NCI-H1930 (cell line): Measurements from ENCODE around the gene QDPR.
"Not testable (repeated sequence)": the region's sequence is repeated elsewhere in the genome, so short reads cannot be mapped to it uniquely, and the experiment has no call there.

Experiments used
- DNase-seq, 2 experiments: peaks; one replicate each; lab custom pipeline; 2025; lab: John Stamatoyannopoulos, UW

QDPR gene

DNA sequence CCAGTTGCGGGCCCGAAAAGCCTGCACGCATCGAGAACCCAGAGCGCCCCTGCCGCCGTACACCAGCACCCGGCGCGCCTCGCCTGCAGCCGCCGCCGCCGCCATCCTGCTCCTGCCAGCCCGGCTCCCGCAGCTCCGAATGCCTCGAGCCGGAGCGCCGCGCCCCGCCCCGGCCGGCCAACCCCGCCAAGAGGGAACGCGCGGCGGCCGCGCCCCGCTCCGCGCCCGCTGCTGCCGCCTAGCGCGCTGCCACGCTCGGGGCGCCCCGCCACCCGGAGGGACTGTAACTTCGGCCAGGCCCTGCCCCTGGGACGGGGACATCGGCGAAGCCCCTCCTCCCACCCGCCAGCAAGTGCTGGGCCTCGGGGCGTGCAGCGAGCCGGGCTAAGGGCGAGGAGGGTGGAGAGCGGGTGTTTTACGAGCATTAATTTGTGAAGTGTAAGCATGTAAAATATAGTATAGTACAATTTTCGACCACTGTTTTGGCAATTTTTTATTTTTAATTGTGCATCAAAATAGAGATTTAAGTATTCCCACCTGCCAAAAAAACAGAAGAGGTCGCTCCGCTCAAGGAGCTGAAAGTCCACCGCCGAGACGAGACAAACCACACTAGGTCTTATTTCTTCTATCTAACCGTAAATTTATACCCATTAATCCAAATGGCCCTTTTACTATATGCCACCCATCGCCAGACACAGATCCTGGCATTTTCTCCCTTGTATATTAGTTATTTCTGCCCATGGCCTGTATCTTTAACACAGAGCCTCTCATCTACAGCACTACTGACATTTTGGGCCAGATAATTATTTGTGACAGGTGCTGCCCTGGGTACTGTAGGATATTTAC, at the start of gene QDPR:
Gene QDPR (minus strand): TSS at position 141 of the 846 bp plus-strand sequence. CDS start 36 bp downstream, at position 105.
- peak; percentile 64 to 69 for DNase-seq

- DNase-seq = no peak
Observed at GRCh38 chr4:17561195-17561909, 49.5 kb upstream of the QDPR start.

DNA sequence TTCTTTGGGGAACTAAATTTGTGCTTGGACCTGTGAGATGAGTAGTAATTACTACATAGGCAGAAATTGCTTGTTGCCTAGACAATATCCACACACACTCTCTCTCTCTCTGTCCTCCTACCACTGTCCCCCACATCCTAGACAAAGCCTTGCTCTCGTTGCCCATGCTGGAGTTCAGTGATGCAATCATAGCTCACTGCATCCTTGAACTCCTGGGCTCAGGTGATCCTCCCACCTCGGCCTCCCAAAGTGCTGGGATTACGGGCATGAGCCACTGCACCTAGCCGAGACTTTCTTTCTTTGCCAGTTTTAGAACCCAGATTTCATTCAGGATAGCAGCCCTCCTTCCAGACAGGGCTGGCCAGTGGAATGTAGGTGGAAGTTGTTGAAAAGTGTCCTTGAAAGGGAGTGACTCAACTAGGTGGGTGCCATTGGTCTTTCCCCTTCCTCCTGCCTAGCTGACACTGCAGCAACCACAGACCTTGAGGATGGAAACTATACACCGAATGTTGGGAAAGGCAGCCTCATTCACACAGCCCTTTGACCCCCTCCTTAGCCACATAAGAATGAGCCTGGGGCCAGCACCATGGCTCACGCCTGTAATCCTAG, 48.3 kb upstream of the QDPR start:
- DNase-seq = no peak

DNA sequence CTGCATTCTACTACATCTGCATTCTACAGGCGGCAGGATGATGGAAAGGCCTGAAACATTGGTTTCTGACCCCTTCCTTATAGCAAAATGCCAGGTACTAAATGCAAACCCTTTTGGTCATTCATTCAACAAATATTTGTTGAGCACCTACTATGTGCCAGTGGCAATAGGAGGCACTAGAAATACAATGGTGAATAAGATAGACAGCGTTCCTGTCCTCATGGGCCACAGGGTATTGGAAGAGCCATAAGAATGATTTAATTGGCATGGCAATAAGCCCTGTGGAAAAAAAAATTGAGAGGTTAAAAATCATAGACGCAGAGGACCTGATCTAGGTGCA, 47.8 kb upstream of the QDPR start:
- no peak for DNase-seq

DNA sequence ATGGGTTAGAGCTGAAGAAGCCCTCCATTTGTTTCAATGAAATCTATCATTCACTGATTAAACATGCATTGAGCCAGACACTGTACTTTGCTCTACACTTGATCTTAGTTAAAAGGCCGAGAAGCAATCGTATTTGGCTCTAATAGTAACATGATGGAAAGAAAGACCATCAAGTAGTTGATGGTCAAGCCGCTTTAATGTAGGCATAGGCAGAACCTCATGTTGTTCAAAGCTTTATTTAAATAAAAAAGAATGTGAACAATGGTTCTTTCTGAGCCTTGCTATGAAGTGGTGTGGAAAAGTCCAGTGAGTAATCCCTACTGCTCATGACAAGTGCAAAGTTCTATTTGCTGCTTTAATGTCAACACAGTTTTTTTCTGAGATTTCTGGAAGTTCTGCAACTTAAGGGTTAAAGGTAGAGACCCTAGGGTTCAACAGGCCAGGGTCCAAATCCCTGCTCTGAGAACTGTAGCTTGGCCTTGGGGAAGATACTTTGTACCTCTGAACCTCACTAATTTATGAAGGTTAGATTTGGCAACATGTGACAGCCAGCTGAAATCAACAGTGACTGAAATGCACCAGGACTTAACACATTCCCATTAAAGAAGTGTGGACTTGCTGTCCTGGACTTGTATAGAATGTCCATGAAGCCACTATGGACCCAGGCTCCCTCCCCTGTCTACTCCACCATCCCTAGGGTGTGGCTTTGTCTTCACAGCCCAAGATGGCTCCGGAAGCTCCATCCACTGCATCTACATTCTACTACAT, 47.2 kb upstream of the QDPR start:
- no peak for DNase-seq

DNA sequence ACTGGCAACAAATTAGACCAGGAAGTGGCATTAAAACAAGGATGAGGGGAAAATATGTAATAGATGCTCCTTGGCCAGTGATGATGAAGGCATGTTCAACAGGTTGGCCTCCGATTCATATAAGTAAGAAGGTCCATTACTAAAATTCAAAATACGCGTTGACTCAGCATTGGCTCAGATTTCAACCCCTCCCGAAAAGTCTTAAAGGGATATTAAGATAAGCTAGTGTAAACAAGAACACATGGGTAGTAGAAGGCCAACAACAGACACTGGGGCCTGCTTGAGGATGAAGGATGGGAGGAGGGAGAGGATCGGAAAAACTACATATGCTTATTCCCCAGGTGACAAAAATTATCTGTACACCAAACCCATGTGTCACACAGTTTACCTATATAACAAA, 46.0 kb upstream of the QDPR start:
- DNase-seq = no peak

DNA sequence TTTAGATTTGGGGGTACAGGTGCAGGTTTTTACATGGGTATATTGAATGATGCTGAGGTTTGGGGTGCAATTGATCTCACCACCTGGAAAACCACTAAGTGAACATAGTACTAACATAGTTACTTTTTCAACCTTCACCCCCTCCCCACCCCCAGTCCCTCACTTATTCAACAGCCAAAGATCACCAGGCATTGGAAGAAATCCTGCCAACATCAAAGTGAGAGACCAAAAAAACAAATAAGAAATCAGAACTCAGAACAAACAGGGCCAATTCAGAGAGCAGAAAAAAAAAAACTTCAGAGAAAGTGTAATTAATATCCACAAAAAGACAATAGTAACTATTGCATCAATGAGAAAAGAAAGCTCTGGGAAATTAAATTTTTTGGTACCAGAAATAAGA, 44.6 kb upstream of the QDPR start:
- DNase-seq = no peak

DNA sequence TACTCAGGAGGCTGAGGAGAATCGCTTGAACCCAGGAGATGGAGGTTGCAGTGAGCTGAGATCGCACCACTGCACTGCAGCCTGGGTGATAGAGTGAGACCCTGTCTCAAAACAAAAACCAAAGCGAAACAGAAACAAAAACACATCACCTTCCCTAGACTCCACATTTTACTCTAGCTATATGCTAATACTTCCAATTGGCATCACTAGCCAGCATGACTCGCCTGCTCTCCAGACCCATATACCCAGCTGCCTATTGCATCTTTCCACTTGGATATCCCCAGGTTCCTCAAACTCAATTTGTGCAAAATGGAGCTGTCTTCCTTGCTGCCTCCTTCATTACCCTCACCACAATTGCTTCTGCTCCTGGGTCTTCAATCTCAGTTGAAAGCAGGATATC, 42.7 kb upstream of the QDPR start:
- DNase-seq = no peak

- DNase-seq = no peak
Observed at GRCh38 chr4:17552427-17552826, 40.5 kb upstream of the QDPR start.

DNA sequence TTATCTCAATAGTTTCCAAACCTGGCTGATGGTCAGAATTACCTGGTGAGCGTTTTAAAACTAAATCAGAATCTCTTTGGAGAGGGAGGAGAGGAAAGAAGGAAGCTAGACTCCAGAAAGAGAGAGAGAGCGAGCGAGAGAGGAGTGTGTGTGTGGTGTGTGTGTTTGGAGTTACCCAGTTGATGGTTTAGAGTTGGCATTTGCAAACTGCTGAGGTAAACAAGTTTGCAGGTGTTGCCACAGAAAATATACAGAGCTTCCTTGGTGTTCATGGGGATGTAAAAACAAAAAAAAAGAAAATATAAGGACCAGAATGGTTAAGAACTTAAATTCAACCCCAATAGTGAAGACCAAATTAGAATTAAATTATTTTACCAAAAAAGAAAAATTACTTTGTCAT, 38.7 kb upstream of the QDPR start:
- DNase-seq = no peak

- no peak for DNase-seq
Observed at GRCh38 chr4:17546678-17547077, 34.8 kb upstream of the QDPR start.

GRCh38 chr4:17546222-17546621, 34.3 kb upstream of the QDPR start:
- DNase-seq = no peak

DNA sequence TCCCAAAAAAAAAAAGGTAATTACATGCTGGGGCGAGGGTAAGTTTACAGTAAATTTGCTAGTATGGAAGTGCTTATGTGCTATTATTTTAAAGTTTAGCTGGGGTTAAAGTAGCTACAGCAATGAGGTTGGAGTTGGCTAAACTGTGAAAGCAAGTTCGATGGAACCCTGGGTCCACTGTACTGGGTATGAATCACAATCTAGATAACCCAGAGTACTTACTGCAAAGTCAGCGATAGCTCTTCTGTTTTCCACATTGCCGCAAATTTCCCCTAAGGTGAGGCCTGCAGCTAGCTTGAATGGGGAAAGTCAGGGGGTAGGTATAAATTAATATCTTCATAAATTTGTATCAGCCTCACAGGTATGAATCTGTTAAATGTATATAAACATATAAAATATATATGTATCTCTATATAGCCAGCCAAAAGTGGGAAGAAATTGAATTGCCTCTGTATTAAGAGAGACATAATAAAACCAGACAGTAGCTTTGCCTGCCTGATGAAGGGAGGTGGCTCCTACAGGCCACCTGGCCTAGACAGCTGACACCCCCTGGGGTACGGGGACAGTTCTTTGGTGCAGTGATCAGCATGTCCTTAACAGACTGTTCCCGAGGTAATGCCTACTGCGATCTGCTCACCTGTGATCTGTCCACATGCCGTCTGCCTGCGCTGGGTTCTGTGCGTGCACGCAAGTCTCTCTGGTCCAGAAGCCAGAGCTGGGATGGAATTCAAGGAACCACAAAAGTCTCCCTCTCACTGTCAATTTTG, 33.7 kb upstream of the QDPR start:
- no peak for DNase-seq

- peak; percentile 51 to 68 for DNase-seq
Observed at GRCh38 chr4:17544831-17545234, 32.9 kb upstream of the QDPR start.

- peak; percentile 53 to 58 for DNase-seq
Observed at GRCh38 chr4:17544205-17544604, 32.3 kb upstream of the QDPR start.

DNA sequence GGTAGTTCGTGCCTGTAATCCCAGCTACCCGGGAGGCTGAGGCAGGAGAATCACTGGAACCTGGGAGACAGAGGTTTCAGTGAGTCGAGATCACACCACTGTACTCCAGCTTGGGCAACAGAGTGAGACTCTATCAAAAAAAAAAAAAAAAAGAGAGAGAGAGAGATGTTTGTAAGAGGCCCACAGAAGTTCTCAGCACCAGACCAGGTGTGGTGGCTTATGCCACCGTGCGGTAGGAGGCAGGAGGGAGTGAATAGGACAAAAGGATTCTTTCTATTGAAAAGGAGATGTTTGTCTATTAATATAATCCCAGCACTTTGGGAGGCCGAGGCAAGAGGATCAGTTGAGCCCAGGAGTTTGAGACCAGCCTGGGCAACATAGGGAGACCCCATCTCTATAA, 25.2 kb upstream of the QDPR start:
- not testable (repeated sequence) for DNase-seq

GRCh38 chr4:17535906-17536305, 24.0 kb upstream of the QDPR start:
- no peak for DNase-seq

DNA sequence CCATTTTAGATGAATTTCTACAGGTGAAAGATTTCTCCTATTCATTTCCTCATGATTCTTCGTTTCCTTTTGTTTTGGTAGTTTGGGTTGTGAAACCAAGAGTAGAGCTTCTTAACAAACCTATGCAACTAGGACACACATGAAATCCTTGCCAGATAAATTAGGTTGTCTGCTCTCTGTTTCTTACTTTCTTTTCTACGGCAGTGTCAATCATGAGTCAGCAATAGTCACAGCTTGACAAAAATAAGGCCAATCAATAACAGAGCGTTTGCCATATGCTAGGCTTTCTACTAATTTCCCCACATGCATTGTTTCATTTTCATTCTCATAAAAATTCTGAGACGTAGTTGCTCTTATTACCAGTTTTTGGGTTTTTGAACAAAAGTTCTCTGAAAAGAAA, 23.4 kb upstream of the QDPR start:
- no peak for DNase-seq

GRCh38 chr4:17534705-17535104, 22.8 kb upstream of the QDPR start:
- DNase-seq = no peak

GRCh38 chr4:17531538-17532285, 19.8 kb upstream of the QDPR start:
- no peak for DNase-seq
